Neural cell (in vitro differentiated cells): ENCODE measurements around the gene PPM1L. TPM values are rescaled to one million over a fixed set of nuclear protein-coding genes. Genes with fewer than 3 reads are reported as not detected.

Source experiments
- H2AFZ ChIP-seq: fragments of 200-600, 300-800 bp; sonication (generic), shearing (Covaris generic); 2 replicates; pipeline ENCODE4 v1.6.0; 2014; ENCODE audit warnings: low read depth, mild to moderate bottlenecking, antibody characterized with exemption, low read length, moderate library complexity
- H3F3A ChIP-seq: fragments of 200-600 bp; shearing (Covaris generic); 2 replicates; pipeline ENCODE4 v1.6.1; 2016; ENCODE audit warnings: mild to moderate bottlenecking, moderate library complexity, mixed read lengths, antibody characterized with exemption, low read length; ENCODE audit not compliant: insufficient read depth, poor library complexity, severe bottlenecking
- H3K27ac ChIP-seq: fragments of 200-600, 300-800 bp; sonication (generic), shearing (Covaris generic); 2 replicates; pipeline ENCODE4 v1.5.1; 2014; ENCODE audit warnings: mild to moderate bottlenecking, low read length, moderate library complexity
- H3K27me3 ChIP-seq: fragments of 300-800, 200-600 bp; sonication (generic), shearing (Covaris generic); 2 replicates; pipeline ENCODE4 v1.6.0; 2014; ENCODE audit warnings: mild to moderate bottlenecking, low read depth, low read length, moderate library complexity; ENCODE audit not compliant: insufficient read depth
- H3K36me3 ChIP-seq: fragments of 300-800, 200-600 bp; sonication (generic), shearing (Covaris generic); 2 replicates; pipeline ENCODE4 v1.5.1; 2014; ENCODE audit warnings: mild to moderate bottlenecking, antibody characterized with exemption, low read length, moderate library complexity; ENCODE audit not compliant: insufficient read depth
- H3K4me2 ChIP-seq: fragments of 300-800, 200-600 bp; sonication (generic), shearing (Covaris generic); 2 replicates; pipeline ENCODE4 v1.6.0; 2014; ENCODE audit warnings: mild to moderate bottlenecking, low read length
- H3K4me3 ChIP-seq: fragments of 300-800, 200-600 bp; sonication (generic), shearing (Covaris generic); 2 replicates; pipeline ENCODE4 v1.5.1; 2014; ENCODE audit warnings: mild to moderate bottlenecking, low read length, moderate library complexity
- H3K79me2 ChIP-seq: fragments of 200-600 bp; shearing (Covaris generic); replicated peaks from 2 replicates; pipeline ENCODE4 v1.6.0; 2014; ENCODE audit warnings: mild to moderate bottlenecking, low read length, moderate library complexity; ENCODE audit not compliant: insufficient read depth
- H3K9ac ChIP-seq: fragments of 300-800, 200-600 bp; sonication (generic), shearing (Covaris generic); 2 replicates; pipeline ENCODE4 v1.6.1; 2016; ENCODE audit warnings: mild to moderate bottlenecking, low read length, mixed read lengths
- H3K9me2 ChIP-seq: fragments of 200-600 bp; shearing (Covaris generic); 2 replicates; pipeline ENCODE4 v1.6.1; 2016; ENCODE audit warnings: mild to moderate bottlenecking, low read length, mixed read lengths; ENCODE audit not compliant: insufficient read depth
- H3K9me3 ChIP-seq: fragments of 200-600, 300-800 bp; sonication (generic), shearing (Covaris generic); 2 replicates; pipeline ENCODE4 v1.6.1; 2016; ENCODE audit warnings: mild to moderate bottlenecking, mixed run types, low read length, moderate library complexity, mixed read lengths
- H4K20me1 ChIP-seq: fragments of 200-600 bp; shearing (Covaris generic); 2 replicates; pipeline ENCODE4 v1.6.1; 2016; ENCODE audit warnings: mild to moderate bottlenecking, mixed run types; ENCODE audit not compliant: insufficient read depth
- CTCF ChIP-seq: fragments of 450-650 bp; IDR thresholded peaks from 2 replicates; pipeline ENCODE4 v1.5.1; 2014; ENCODE audit warnings: antibody characterized with exemption, mild to moderate bottlenecking, moderate library complexity; ENCODE audit not compliant: poor library complexity, severe bottlenecking
- EP300 ChIP-seq: fragments of 450-650 bp; conservative IDR thresholded peaks from 2 replicates; pipeline ENCODE4 v1.6.1; 2014; ENCODE audit warnings: antibody characterized with exemption, mild to moderate bottlenecking, moderate library complexity; ENCODE audit not compliant: poor library complexity, severe bottlenecking
- EZH2 ChIP-seq: fragments of 200-600, 300-800 bp; shearing (Covaris generic), sonication (generic); IDR thresholded peaks from 2 replicates; pipeline ENCODE4 v1.6.1; 2014; ENCODE audit warnings: antibody characterized with exemption, low read length, borderline replicate concordance, mild to moderate bottlenecking; ENCODE audit not compliant: insufficient read depth, poor library complexity, severe bottlenecking
- MXI1 ChIP-seq: fragments of 450-650 bp; conservative IDR thresholded peaks from 2 replicates; pipeline ENCODE4 v1.6.1; 2014; ENCODE audit warnings: antibody characterized with exemption, mild to moderate bottlenecking; ENCODE audit not compliant: poor library complexity, severe bottlenecking
- POLR2AphosphoS5 ChIP-seq: IDR thresholded peaks from 2 replicates; pipeline ENCODE4 v1.6.1; 2012
- RAD21 ChIP-seq: fragments of 450-650 bp; conservative IDR thresholded peaks from 2 replicates; pipeline ENCODE4 v1.6.1; 2014; ENCODE audit warnings: antibody characterized with exemption, mild to moderate bottlenecking, moderate library complexity
- SMC3 ChIP-seq: fragments of 450-650 bp; conservative IDR thresholded peaks from 2 replicates; pipeline ENCODE4 v1.6.1; 2014; ENCODE audit warnings: antibody characterized with exemption, mild to moderate bottlenecking, moderate library complexity; ENCODE audit not compliant: poor library complexity
- TAF1 ChIP-seq: IDR thresholded peaks from 2 replicates; pipeline ENCODE4 v1.6.1; 2012; ENCODE audit warnings: low read depth
- polyA plus RNA-seq: library from polyadenylated mRNA; depleted of rRNA; stranded (reverse); fragments of >200 nt; gene quantifications from 2 replicates; pipeline ENCODE4 v1.2.3, GENCODE V29; 2014
- TF ChIP-seq, protein P1 (sequence below): IDR thresholded peaks from 2 replicates; pipeline ENCODE4 v1.6.1; 2012; ENCODE audit warnings: borderline replicate concordance

The PPM1L gene
- polyA plus RNA-seq, 1 donor from 2014 or later: 24.9 TPM

GRCh38 chr3:160869825-160870224 is 113.8 kb downstream of the PPM1L start:
- no peak overlapping the region for H3K9ac ChIP-seq
- peaks cover 3% of the 10 kb centered on the region for H3K79me2 ChIP-seq
- H3K27ac ChIP-seq: no peak overlapping the region
- no peak overlapping the region for H3K4me2 ChIP-seq
- no peaks in the 10 kb centered on the region for H3F3A ChIP-seq
- H3K36me3 ChIP-seq: no peaks in the 10 kb centered on the region
- TF ChIP-seq TAF1: no peak
- no peak for TF ChIP-seq POLR2AphosphoS5
- TF ChIP-seq RAD21: no peak
- no peak for TF ChIP-seq SMC3
- TF ChIP-seq EP300: no peak
- no peak for TF ChIP-seq MXI1
- TF ChIP-seq CTCF: no peak
- no peaks in the 10 kb centered on the region for H4K20me1 ChIP-seq
- H3K9me2 ChIP-seq: no peaks in the 10 kb centered on the region
- no peak overlapping the region for H2AFZ ChIP-seq
- H3K4me3 ChIP-seq: no peak overlapping the region
- no peaks in the 10 kb centered on the region for H3K27me3 ChIP-seq
- no peaks in the 10 kb centered on the region for H3K9me3 ChIP-seq

- Histone ChIP-seq H3K4me3 (no peak overlapping the region), H4K20me1 (no peaks in the 10 kb centered on the region), H3K27ac (no peak overlapping the region), H3K9me3 (no peaks in the 10 kb centered on the region), H3K4me2 (no peak overlapping the region), H3K36me3 (no peaks in the 10 kb centered on the region), H3K27me3 (no peaks in the 10 kb centered on the region), H3K9ac (no peak overlapping the region), H3F3A (no peaks in the 10 kb centered on the region), H2AFZ (no peak overlapping the region), H3K79me2 (peaks cover 3% of the 10 kb centered on the region), H3K9me2 (no peaks in the 10 kb centered on the region)
- TF ChIP-seq SMC3: no peak
- TF ChIP-seq EP300: no peak
- TF ChIP-seq MXI1: no peak
- no peak for TF ChIP-seq CTCF
- TF ChIP-seq EZH2: no peak
- TF ChIP-seq POLR2AphosphoS5: no peak
- TF ChIP-seq, protein P1, sequence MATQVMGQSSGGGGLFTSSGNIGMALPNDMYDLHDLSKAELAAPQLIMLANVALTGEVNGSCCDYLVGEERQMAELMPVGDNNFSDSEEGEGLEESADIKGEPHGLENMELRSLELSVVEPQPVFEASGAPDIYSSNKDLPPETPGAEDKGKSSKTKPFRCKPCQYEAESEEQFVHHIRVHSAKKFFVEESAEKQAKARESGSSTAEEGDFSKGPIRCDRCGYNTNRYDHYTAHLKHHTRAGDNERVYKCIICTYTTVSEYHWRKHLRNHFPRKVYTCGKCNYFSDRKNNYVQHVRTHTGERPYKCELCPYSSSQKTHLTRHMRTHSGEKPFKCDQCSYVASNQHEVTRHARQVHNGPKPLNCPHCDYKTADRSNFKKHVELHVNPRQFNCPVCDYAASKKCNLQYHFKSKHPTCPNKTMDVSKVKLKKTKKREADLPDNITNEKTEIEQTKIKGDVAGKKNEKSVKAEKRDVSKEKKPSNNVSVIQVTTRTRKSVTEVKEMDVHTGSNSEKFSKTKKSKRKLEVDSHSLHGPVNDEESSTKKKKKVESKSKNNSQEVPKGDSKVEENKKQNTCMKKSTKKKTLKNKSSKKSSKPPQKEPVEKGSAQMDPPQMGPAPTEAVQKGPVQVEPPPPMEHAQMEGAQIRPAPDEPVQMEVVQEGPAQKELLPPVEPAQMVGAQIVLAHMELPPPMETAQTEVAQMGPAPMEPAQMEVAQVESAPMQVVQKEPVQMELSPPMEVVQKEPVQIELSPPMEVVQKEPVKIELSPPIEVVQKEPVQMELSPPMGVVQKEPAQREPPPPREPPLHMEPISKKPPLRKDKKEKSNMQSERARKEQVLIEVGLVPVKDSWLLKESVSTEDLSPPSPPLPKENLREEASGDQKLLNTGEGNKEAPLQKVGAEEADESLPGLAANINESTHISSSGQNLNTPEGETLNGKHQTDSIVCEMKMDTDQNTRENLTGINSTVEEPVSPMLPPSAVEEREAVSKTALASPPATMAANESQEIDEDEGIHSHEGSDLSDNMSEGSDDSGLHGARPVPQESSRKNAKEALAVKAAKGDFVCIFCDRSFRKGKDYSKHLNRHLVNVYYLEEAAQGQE: no peak
- no peak for TF ChIP-seq TAF1
- no peak for TF ChIP-seq RAD21
Measured at GRCh38 chr3:160870327-160870726, 114.3 kb downstream of the PPM1L start.
